Loucy (cell line): ENCODE results near the gene SORCS2.

Experiments
- EZH2phosphoT487 ChIP-seq: fragments of 200-600 bp; IDR thresholded peaks from 2 replicates; pipeline ENCODE4 v1.6.1; 2018; ENCODE audit warnings: antibody characterized with exemption, mild to moderate bottlenecking, moderate library complexity, borderline replicate concordance
- TF ChIP-seq, protein P1 (sequence below): fragments of 200-600 bp; sonication (generic); conservative IDR thresholded peaks from 2 replicates; pipeline ENCODE4 v1.5.1; 2014; ENCODE audit warnings: mild to moderate bottlenecking, antibody characterized with exemption, low read length

DNA sequence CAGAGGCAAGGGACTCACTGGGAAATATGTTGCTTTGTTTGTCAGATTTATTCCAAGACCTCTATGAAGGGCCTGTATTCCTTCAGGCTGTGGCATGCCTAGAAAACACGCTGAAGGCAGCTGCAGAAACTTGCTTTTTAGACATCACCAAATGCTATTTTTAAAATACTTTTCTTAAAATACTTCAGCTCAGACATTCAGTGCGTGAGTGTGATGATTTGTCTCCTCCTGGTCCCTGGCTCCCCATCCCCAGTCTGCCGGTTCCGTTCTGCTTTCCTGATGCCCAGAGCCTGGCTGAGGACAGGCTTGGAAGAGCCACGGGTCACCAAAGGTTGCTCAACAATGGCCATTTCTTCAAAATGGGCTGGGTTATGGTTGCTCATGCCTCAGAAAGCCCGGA is 187.4 kb downstream of the SORCS2 start:
- TF ChIP-seq, protein P1, sequence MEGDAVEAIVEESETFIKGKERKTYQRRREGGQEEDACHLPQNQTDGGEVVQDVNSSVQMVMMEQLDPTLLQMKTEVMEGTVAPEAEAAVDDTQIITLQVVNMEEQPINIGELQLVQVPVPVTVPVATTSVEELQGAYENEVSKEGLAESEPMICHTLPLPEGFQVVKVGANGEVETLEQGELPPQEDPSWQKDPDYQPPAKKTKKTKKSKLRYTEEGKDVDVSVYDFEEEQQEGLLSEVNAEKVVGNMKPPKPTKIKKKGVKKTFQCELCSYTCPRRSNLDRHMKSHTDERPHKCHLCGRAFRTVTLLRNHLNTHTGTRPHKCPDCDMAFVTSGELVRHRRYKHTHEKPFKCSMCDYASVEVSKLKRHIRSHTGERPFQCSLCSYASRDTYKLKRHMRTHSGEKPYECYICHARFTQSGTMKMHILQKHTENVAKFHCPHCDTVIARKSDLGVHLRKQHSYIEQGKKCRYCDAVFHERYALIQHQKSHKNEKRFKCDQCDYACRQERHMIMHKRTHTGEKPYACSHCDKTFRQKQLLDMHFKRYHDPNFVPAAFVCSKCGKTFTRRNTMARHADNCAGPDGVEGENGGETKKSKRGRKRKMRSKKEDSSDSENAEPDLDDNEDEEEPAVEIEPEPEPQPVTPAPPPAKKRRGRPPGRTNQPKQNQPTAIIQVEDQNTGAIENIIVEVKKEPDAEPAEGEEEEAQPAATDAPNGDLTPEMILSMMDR = no peak
- no peak for TF ChIP-seq EZH2phosphoT487
